Activated CD8-positive, alpha-beta memory T cell treated with anti-CD3 and anti-CD28 coated beads, Interleukin-2, amount 10 ng/mL, durations not matched to agents 7 days and 5 days (primary cell): ENCODE results near the gene PPP2R2B. TPM values are rescaled to one million over a fixed set of nuclear protein-coding genes. Genes with fewer than 3 reads are reported as not detected.

Source experiments
- ATAC-seq: fragments of 150-1000 bp; cut with Tn5 transposase; one replicate; pipeline ENCODE4 v1.10.0; 2021; ENCODE audit warnings: moderate library complexity
- CTCF ChIA-PET: fragments of 350-600 bp; sonication (Branson Sonifier 250); formaldehyde crosslinking; loops from one replicate; lab custom pipeline; 2021; ENCODE audit warnings: antibody characterized with exemption; lab: Charles Lee
- DNase-seq: peaks from one replicate; pipeline ENCODE4 v3.0.0-alpha.2; 2020
- H3K27ac Mint-ChIP-seq: one replicate; pipeline ENCODE4 v1.8.0; 2021; ENCODE audit warnings: mild to moderate bottlenecking, mixed read lengths
- H3K27me3 Mint-ChIP-seq: one replicate; pipeline ENCODE4 v1.8.0; 2021; ENCODE audit warnings: mixed read lengths
- H3K36me3 Mint-ChIP-seq: one replicate; pipeline ENCODE4 v1.8.0; 2021; ENCODE audit warnings: mild to moderate bottlenecking, mixed read lengths
- H3K4me1 Mint-ChIP-seq: one replicate; pipeline ENCODE4 v1.8.0; 2021; ENCODE audit warnings: mixed read lengths
- H3K4me3 Mint-ChIP-seq: one replicate; pipeline ENCODE4 v1.8.0; 2021; ENCODE audit warnings: mild to moderate bottlenecking, moderate library complexity, mixed read lengths
- H3K9me3 Mint-ChIP-seq: one replicate; pipeline ENCODE4 v1.8.0; 2022; ENCODE audit warnings: low read depth, mixed read lengths
- total RNA-seq, 2 experiments: library from RNA; stranded (reverse); gene quantifications; one replicate each; pipeline ENCODE4 v1.2.3, GENCODE V29; 2021

Gene PPP2R2B
- total RNA-seq, 2 experiments from 2014 or later: 6.7 to 17.0 TPM

GRCh38 chr5:146680846-146681584, 197.5 kb downstream of the PPP2R2B start:
- Mint-ChIP-seq H3K4me3 (no peak overlapping the region), H3K27ac (no peak overlapping the region), H3K9me3 (no peaks in the 10 kb centered on the region), H3K36me3 (no peaks in the 10 kb centered on the region), H3K4me1 (no peaks in the 10 kb centered on the region), H3K27me3 (no peaks in the 10 kb centered on the region)
- no peak for DNase-seq
- no peak for ATAC-seq
- CTCF ChIA-PET: no interaction called here

GRCh38 chr5:146675636-146676035, 202.9 kb downstream of the PPP2R2B start:
- ATAC-seq (no peak), DNase-seq (no peak)
- Mint-ChIP-seq H3K27ac (no peak overlapping the region), H3K9me3 (no peaks in the 10 kb centered on the region), H3K27me3 (no peaks in the 10 kb centered on the region), H3K4me1 (no peaks in the 10 kb centered on the region), H3K4me3 (no peak overlapping the region), H3K36me3 (no peaks in the 10 kb centered on the region)
- CTCF ChIA-PET: no interaction called here

- ATAC-seq (no peak), DNase-seq (no peak)
- Mint-ChIP-seq H3K4me3 (no peak overlapping the region), H3K27me3 (no peaks in the 10 kb centered on the region), H3K9me3 (no peaks in the 10 kb centered on the region), H3K4me1 (no peaks in the 10 kb centered on the region), H3K36me3 (no peaks in the 10 kb centered on the region), H3K27ac (no peak overlapping the region)
- CTCF ChIA-PET: interaction anchor here (0.9 to 1.5 kb wide), 2 partner anchors 13 to 14 kb away, joined by 3 read pairs; no protein-coding TSS in a partner anchor
Measured at GRCh38 chr5:146672866-146673265, 205.7 kb downstream of the PPP2R2B start.

- no peaks in the 10 kb centered on the region for H3K36me3 Mint-ChIP-seq
- CTCF ChIA-PET: interaction anchor here (1.4 kb wide), 1 partner anchor 517 kb away, joined by 3 read pairs; no protein-coding TSS in a partner anchor
- no peaks in the 10 kb centered on the region for H3K4me1 Mint-ChIP-seq
- DNase-seq (no peak), ATAC-seq (no peak)
- no peaks in the 10 kb centered on the region for H3K27me3 Mint-ChIP-seq
- no peak overlapping the region for H3K4me3 Mint-ChIP-seq
- no peak overlapping the region for H3K27ac Mint-ChIP-seq
- no peaks in the 10 kb centered on the region for H3K9me3 Mint-ChIP-seq
Measured at GRCh38 chr5:146671561-146672295, 206.8 kb downstream of the PPP2R2B start.

- no peaks in the 10 kb centered on the region for H3K9me3 Mint-ChIP-seq
- CTCF ChIA-PET: no interaction called here
- no peak for ATAC-seq
Measured at GRCh38 chr5:146669656-146670055, 208.9 kb downstream of the PPP2R2B start.

GRCh38 chr5:146667633-146668272, 210.8 kb downstream of the PPP2R2B start:
- ATAC-seq (no peak), DNase-seq (no peak)
- Mint-ChIP-seq H3K9me3 (no peaks in the 10 kb centered on the region), H3K27me3 (no peaks in the 10 kb centered on the region), H3K4me1 (no peaks in the 10 kb centered on the region), H3K4me3 (no peak overlapping the region), H3K36me3 (no peaks in the 10 kb centered on the region), H3K27ac (no peak overlapping the region)
- CTCF ChIA-PET: interaction anchor here (0.9 kb wide), 1 partner anchor 9 kb away, joined by 3 read pairs; no protein-coding TSS in a partner anchor

More at GRCh38 chr5:146669656-146670055, 208.9 kb downstream of the PPP2R2B start:
- no peak overlapping the region for H3K4me3 Mint-ChIP-seq
- H3K4me1 Mint-ChIP-seq: no peaks in the 10 kb centered on the region
- no peak overlapping the region for H3K27ac Mint-ChIP-seq
- no peaks in the 10 kb centered on the region for H3K36me3 Mint-ChIP-seq
- no peak for DNase-seq
- no peaks in the 10 kb centered on the region for H3K27me3 Mint-ChIP-seq

- DNase-seq (no peak), ATAC-seq (no peak)
- H3K36me3 Mint-ChIP-seq: no peaks in the 10 kb centered on the region
- no peaks in the 10 kb centered on the region for H3K9me3 Mint-ChIP-seq
- no peak overlapping the region for H3K4me3 Mint-ChIP-seq
- H3K27ac Mint-ChIP-seq: no peak overlapping the region
- CTCF ChIA-PET: interaction anchor here (0.7 to 3.1 kb wide), 4 partner anchors 95 to 305 kb away, joined by 3 to 13 read pairs (median 5); no protein-coding TSS in a partner anchor
- peaks cover 2% of the 10 kb centered on the region for H3K4me1 Mint-ChIP-seq
- H3K27me3 Mint-ChIP-seq: no peaks in the 10 kb centered on the region
Measured at GRCh38 chr5:146662229-146662628, 216.3 kb downstream of the PPP2R2B start.

GRCh38 chr5:146660376-146660960, 218.1 kb downstream of the PPP2R2B start:
- H3K4me1 Mint-ChIP-seq: peaks cover 2% of the 10 kb centered on the region
- H3K27me3 Mint-ChIP-seq: no peaks in the 10 kb centered on the region
- CTCF ChIA-PET: interaction anchor here (1.1 to 3.1 kb wide), 4 partner anchors 217 to 305 kb away, joined by 3 to 13 read pairs (median 5); no protein-coding TSS in a partner anchor
- H3K36me3 Mint-ChIP-seq: no peaks in the 10 kb centered on the region
- H3K9me3 Mint-ChIP-seq: no peaks in the 10 kb centered on the region
- DNase-seq (no peak), ATAC-seq (no peak)
- no peak overlapping the region for H3K27ac Mint-ChIP-seq
- no peak overlapping the region for H3K4me3 Mint-ChIP-seq

GRCh38 chr5:146659961-146660360, 218.6 kb downstream of the PPP2R2B start:
- Mint-ChIP-seq H3K4me3 (no peak overlapping the region), H3K9me3 (no peaks in the 10 kb centered on the region), H3K27ac (no peak overlapping the region), H3K27me3 (no peaks in the 10 kb centered on the region), H3K36me3 (no peaks in the 10 kb centered on the region), H3K4me1 (peaks cover 2% of the 10 kb centered on the region)
- ATAC-seq (no peak), DNase-seq (no peak)
- CTCF ChIA-PET: interaction anchor here (1.1 to 2.6 kb wide), 3 partner anchors 13 to 305 kb away, joined by 3 to 13 read pairs (median 4); no protein-coding TSS in a partner anchor

- CTCF ChIA-PET: no interaction called here
- ATAC-seq: no peak
- H3K36me3 Mint-ChIP-seq: no peaks in the 10 kb centered on the region
- DNase-seq: no peak
- H3K4me3 Mint-ChIP-seq: no peak overlapping the region
- H3K27me3 Mint-ChIP-seq: no peaks in the 10 kb centered on the region
- H3K4me1 Mint-ChIP-seq: peaks cover 5% of the 10 kb centered on the region
- no peaks in the 10 kb centered on the region for H3K9me3 Mint-ChIP-seq
- H3K27ac Mint-ChIP-seq: no peak overlapping the region
Measured at GRCh38 chr5:146656703-146657102, 221.9 kb downstream of the PPP2R2B start.

GRCh38 chr5:146653560-146653959, 225.0 kb downstream of the PPP2R2B start:
- ATAC-seq (no peak), DNase-seq (no peak)
- Mint-ChIP-seq H3K4me3 (no peak overlapping the region), H3K36me3 (peaks cover 3% of the 10 kb centered on the region), H3K9me3 (no peaks in the 10 kb centered on the region), H3K27me3 (no peaks in the 10 kb centered on the region), H3K27ac (no peak overlapping the region), H3K4me1 (peaks cover 5% of the 10 kb centered on the region)
- CTCF ChIA-PET: interaction anchor here (1.4 kb wide), 1 partner anchor 120 kb away, joined by 3 read pairs; no protein-coding TSS in a partner anchor

- Mint-ChIP-seq H3K27me3 (no peaks in the 10 kb centered on the region), H3K27ac (no peak overlapping the region), H3K36me3 (peaks cover 3% of the 10 kb centered on the region), H3K9me3 (no peaks in the 10 kb centered on the region), H3K4me3 (no peak overlapping the region), H3K4me1 (peaks cover 5% of the 10 kb centered on the region)
- DNase-seq (no peak), ATAC-seq (no peak)
- CTCF ChIA-PET: no interaction called here
Measured at GRCh38 chr5:146652547-146652946, 226.0 kb downstream of the PPP2R2B start.

GRCh38 chr5:146647656-146648199, 230.8 kb downstream of the PPP2R2B start:
- CTCF ChIA-PET: no interaction called here
- ATAC-seq (no peak), DNase-seq (no peak)
- Mint-ChIP-seq H3K27me3 (no peaks in the 10 kb centered on the region), H3K9me3 (no peaks in the 10 kb centered on the region), H3K4me1 (no peaks in the 10 kb centered on the region), H3K36me3 (peaks cover 3% of the 10 kb centered on the region), H3K27ac (no peak overlapping the region), H3K4me3 (no peak overlapping the region)
